Measurements from ENCODE around the gene DPM3.

GRCh38 chr1:155181371-155182051 is 41.2 kb upstream of the DPM3 start:
- TF ChIP-seq CTCF (IDR thresholded peaks at IDR 0.05): no peak
- no peak for TF ChIP-seq POLR2A (IDR thresholded peaks at IDR 0.05)

Data from testis (tissue), 2 donors.